NCI-H345 (cell line): ENCODE data around the gene NXPH3.

Experiments used
- DNase-seq: peaks from one replicate; lab custom pipeline; 2025; lab: John Stamatoyannopoulos, UW

Gene NXPH3

GRCh38 chr17:49592263-49592662 lies 16.6 kb downstream of the NXPH3 start:
- DNase-seq = no peak

GRCh38 chr17:49595328-49595727 lies 19.7 kb downstream of the NXPH3 start:
- no peak for DNase-seq

GRCh38 chr17:49595980-49596379 lies 20.3 kb downstream of the NXPH3 start:
- no peak for DNase-seq

- DNase-seq = no peak
Observed at GRCh38 chr17:49596613-49597244, 21.1 kb downstream of the NXPH3 start.

GRCh38 chr17:49597436-49597835 lies 21.8 kb downstream of the NXPH3 start:
- no peak for DNase-seq

- DNase-seq = no peak
Observed at GRCh38 chr17:49597928-49598655, 22.4 kb downstream of the NXPH3 start.

- no peak for DNase-seq
Observed at GRCh38 chr17:49598918-49599317, 23.2 kb downstream of the NXPH3 start.

GRCh38 chr17:49600949-49601348 lies 25.3 kb downstream of the NXPH3 start:
- no peak for DNase-seq

GRCh38 chr17:49602783-49603182 lies 27.1 kb downstream of the NXPH3 start:
- DNase-seq = no peak

- DNase-seq = no peak
Observed at GRCh38 chr17:49603238-49603637, 27.6 kb downstream of the NXPH3 start.

GRCh38 chr17:49603720-49604119 lies 28.0 kb downstream of the NXPH3 start:
- no peak for DNase-seq

GRCh38 chr17:49604314-49604869 lies 28.7 kb downstream of the NXPH3 start:
- no peak for DNase-seq

GRCh38 chr17:49610883-49611584 lies 35.4 kb downstream of the NXPH3 start:
- no peak for DNase-seq

GRCh38 chr17:49612726-49613125 lies 37.1 kb downstream of the NXPH3 start:
- no peak for DNase-seq

GRCh38 chr17:49613182-49613800 lies 37.6 kb downstream of the NXPH3 start:
- no peak for DNase-seq

- DNase-seq = no peak
Observed at GRCh38 chr17:49616086-49616485, 40.4 kb downstream of the NXPH3 start.

- DNase-seq = no peak
Observed at GRCh38 chr17:49616601-49617131, 41.0 kb downstream of the NXPH3 start.

GRCh38 chr17:49618028-49618611 lies 42.4 kb downstream of the NXPH3 start:
- DNase-seq = no peak

- DNase-seq = no peak
Observed at GRCh38 chr17:49621420-49621819, 45.7 kb downstream of the NXPH3 start.

GRCh38 chr17:49621946-49622529 lies 46.4 kb downstream of the NXPH3 start:
- no peak for DNase-seq

- DNase-seq = no peak
Observed at GRCh38 chr17:49624896-49625295, 49.2 kb downstream of the NXPH3 start.
